HG02763 (cell line): ENCODE measurements around the gene LRRC2.

Experiments used
- ATAC-seq: cut with Tn5 transposase; IDR thresholded peaks from one replicate; pipeline ENCODE4 v1.9.1; 2021; ENCODE audit warnings: mild to moderate bottlenecking, moderate library complexity; ENCODE audit not compliant: unreplicated experiment

The LRRC2 gene

GRCh38 chr3:46482632-46483350, 83.3 kb downstream of the LRRC2 start:
- no peak for ATAC-seq

GRCh38 chr3:46481636-46482035, 84.5 kb downstream of the LRRC2 start:
- ATAC-seq, result no peak

GRCh38 chr3:46480491-46481195, 85.5 kb downstream of the LRRC2 start:
- ATAC-seq, result no peak

- ATAC-seq, result no peak
These were observed 86.4 kb downstream of the LRRC2 start for GRCh38 chr3:46479696-46480095.

GRCh38 chr3:46479021-46479420, 87.1 kb downstream of the LRRC2 start:
- no peak for ATAC-seq

DNA sequence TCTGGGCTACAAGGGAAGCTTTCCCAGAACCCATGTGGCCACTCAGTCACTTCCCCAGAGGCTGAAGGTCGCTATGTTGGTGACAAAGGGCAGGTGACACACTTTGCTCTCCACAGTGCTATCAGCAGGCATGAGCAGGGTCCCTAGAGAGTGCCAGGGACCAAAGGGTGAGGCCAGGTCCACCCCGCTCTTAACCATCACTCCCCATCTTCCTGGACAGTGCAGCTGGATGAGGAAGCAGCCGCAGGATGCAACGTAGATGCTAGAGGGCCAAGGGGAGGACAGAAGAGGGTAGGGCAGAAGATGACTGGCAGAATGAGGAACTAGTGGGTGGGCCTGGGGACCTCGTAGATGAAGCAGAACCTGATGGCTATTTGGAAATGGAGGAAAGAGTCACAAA, 87.8 kb downstream of the LRRC2 start:
- no peak for ATAC-seq

- no peak for ATAC-seq
These were observed 88.3 kb downstream of the LRRC2 start for GRCh38 chr3:46477756-46478155.

- ATAC-seq, result no peak
These were observed 89.0 kb downstream of the LRRC2 start for GRCh38 chr3:46477145-46477544.

DNA sequence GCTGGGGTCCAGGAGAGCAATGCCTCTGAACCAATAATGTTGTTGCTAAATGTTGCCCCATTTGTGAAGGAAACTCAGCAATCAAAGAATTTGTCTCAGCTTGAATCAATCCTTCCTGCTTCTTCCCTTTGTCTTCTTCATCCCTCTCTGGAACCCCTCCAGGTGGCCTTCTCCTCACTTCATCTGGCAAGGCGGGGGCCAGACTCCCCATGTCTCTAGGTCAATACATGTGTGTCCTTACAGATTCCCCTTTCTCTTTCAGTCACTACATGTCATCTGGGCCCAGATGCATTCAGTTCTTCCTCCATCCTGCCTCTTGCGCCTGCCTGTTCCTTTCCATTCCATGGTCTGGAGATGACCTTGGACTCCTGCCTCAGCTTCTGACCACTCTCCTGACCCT, 93.4 kb downstream of the LRRC2 start:
- ATAC-seq, result no peak

GRCh38 chr3:46471371-46471914, 94.7 kb downstream of the LRRC2 start:
- no peak for ATAC-seq

DNA sequence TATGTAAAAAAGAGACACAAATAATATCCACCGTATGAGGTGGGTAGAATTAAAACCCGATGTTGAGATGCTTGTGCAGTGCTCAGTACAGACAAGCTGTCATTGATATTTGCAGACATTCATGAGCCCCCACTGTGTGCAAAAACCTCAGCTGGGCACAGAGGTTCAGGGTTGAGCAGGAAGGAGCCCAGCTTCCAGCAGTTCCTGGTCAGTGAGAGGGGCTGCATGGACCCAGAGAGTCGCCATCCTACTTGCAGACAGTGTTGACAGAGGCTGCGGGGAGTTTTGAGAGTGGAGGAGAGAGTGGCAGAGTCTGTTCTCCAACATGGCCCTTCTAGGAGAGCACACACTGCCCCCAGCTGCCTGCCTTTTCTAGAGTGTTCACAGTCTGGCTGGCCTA, 95.3 kb downstream of the LRRC2 start:
- ATAC-seq, result no peak

GRCh38 chr3:46469680-46470357, 96.3 kb downstream of the LRRC2 start:
- ATAC-seq, result no peak

- ATAC-seq, result no peak
These were observed 97.1 kb downstream of the LRRC2 start for GRCh38 chr3:46468753-46469600.

DNA sequence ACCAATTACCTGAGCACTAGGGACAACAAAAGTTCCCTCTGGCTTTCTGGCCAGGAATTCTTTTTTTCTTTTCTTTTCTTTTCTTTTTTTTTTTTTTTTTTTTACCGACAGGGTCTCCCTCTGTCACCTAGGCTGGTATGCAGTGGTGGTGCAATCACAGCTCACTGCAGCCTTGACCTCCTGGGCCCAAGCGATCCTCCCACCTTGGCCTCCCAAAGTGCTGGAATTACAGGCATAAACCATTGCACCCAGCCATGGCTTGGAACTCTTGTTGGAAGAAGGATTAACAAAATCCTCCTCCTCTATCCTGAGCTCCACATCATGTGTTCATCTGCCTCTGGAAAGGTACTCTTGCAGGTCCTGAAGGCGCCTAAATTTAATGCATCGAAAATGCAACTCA, 98.5 kb downstream of the LRRC2 start:
- no peak for ATAC-seq

DNA sequence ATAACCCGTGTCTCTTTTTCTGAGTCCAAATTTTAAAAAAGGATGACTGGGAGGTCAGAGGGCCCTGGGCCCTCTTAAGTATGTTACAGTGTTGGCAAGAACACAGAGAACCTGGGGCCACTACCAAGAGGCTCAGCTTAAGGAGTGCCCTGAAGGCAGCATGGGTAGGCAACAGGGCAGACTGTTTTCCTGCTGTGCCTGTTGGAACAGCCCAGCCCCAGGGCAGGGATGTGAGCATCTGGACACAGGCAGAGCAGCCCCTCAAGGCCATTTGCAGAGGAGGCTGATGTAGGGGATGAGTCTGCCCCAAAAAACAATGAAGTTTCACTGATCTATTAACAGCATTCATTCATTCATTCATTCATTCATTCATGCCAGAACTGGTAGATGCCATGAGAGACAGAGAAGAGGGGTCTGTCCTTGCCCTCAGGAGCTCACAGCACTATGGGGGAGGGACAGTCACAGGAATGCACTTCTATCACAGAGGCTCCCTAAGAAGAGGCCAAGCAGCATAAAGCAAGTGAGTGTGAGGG, 99.2 kb downstream of the LRRC2 start:
- no peak for ATAC-seq

GRCh38 chr3:46466273-46466672, 99.8 kb downstream of the LRRC2 start:
- ATAC-seq, result no peak
